Measurements from ENCODE around the gene MZT2A.
"Not testable (repeated sequence)": the region's sequence is repeated elsewhere in the genome, so short reads cannot be mapped to it uniquely, and the experiment has no call there.

MZT2A gene

DNA sequence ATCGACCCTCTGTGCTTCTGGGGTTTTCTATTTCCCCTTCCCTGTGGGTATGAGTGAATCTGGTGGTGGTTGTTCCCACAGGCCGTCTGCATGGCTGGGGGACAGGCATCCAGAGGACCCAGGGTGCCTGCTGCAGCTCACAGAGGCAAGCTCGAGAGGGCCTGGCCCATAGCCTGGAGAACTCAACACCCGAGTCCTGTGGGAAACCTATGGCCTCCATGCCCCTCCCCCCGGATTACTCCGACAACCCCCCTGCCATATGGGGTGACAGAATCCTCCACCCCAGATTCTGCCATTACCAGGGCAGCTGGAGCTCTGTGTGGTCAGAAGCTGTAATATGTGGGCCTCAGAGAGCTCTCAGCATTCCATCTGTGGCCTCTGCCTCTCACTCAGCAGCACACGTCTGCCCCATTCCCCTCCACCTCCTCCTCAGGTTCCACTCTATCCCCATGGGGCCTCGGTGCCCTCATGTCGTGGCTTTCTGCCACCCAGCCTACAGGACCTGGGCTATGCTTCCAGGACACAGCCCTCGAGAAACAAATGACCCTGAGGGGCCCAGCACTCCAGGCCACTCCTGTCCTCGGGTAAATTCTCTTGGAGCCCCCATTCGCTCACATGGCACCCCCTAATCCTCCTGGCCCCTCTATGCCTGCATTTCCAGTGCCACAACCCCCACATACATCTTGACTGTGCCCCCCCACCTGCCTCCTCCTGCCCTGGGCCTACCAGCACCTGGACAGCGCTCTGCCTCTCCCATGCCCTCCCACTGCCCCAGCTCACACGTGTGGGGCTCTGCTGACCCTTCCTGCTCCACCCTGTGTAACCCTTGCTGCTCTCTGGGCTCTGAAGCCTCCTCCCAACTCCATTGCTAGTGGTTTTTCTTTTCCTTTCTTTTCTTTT lies 3.6 kb downstream of the MZT2A start:
- CTCF ChIA-PET, result interaction anchor here (0.5 to 1.0 kb wide), 2 partner anchors 81 to 334 kb away, joined by 3 to 4 read pairs; no protein-coding TSS in a partner anchor
- H3K9me3 ChIP-seq (ENCODE audit: control extremely low read depth in 1 of 5, control insufficient read depth in 4 of 5, insufficient read depth in 2 of 5, low read depth in 1 of 5, low read length in 4 of 5), result no peaks in the 10 kb centered on the region
- 97% methylated on average over 10 of the region's 14 CpGs for WGBS (ENCODE audit: insufficient coverage)
- H3K27me3 ChIP-seq (replicated peaks in 2 of 5; ENCODE audit: control insufficient read depth in 4 of 5, insufficient read depth in 5 of 5, low read length in 4 of 5), result no peaks in the 10 kb centered on the region
- H3K36me3 ChIP-seq (ENCODE audit: control insufficient read depth in 4 of 4, insufficient read depth in 4 of 4, low read length in 3 of 4), result peaks cover 0 to 19% (median 9%) of the 10 kb centered on the region in 4 experiments
- no peak overlapping the region for H3K4me3 ChIP-seq (ENCODE audit: control insufficient read depth in 1 of 7, extremely low read depth in 1 of 7, insufficient read depth in 4 of 7, low read depth in 2 of 7, low read length in 6 of 7)
- H3K4me1 ChIP-seq (ENCODE audit: control extremely low read depth in 1 of 4, control insufficient read depth in 4 of 4, insufficient read depth in 4 of 4, low read length in 3 of 4), result peaks cover 0 to 13% (median 8%) of the 10 kb centered on the region in 4 experiments
- H3K27ac ChIP-seq (ENCODE audit: insufficient read depth in 1 of 2, low read depth in 1 of 2, low read length in 2 of 2, poor library complexity in 1 of 2, severe bottlenecking in 2 of 2), result no peak overlapping the region
- DNase-seq, result no peak
- POLR2A ChIA-PET, result no interaction called here

DNA sequence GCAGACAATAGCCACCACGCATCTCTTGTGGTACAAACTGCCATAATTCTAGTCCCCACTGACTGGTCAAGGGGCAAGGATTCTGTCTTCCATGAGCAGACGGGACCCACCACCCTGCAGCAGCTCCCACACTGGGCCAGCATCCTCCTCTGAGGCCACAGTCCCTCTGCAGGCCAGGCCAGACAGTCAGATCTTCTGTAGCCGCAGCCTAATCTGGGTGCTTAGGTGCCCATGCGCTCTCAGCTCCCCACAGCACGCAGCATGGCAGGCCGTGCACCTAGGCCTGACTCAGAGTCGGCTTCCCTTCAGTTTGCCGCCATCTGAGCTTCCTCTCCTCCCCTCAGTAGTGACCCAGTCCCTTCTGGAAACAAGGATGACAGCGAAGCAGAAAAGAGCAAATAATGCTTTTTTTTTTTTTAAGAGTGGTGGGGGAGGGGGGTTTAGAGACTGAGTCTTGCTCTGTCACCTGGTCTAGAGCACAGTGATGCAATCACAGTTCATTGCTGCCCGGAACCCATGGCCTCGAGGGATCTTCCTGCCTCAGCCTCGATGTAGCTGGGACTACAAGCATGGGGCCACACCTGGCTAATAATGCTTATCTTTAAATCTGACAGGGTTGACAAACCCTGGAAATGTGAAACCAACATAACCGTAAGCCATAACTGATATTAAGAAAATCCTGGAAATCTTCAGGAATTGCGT lies 5.8 kb downstream of the MZT2A start:
- H3K4me1 ChIP-seq (ENCODE audit: control extremely low read depth in 1 of 4, control insufficient read depth in 4 of 4, insufficient read depth in 4 of 4, low read length in 3 of 4), result peaks cover 0 to 13% (median 6%) of the 10 kb centered on the region in 4 experiments
- CTCF ChIA-PET, result interaction anchor here (0.6 kb wide), 1 partner anchor 8 kb away, joined by 3 read pairs; no protein-coding TSS in a partner anchor
- 82% methylated on average over 8 of the region's 14 CpGs for WGBS (ENCODE audit: insufficient coverage)
- H3K27ac ChIP-seq (ENCODE audit: insufficient read depth in 1 of 2, low read depth in 1 of 2, low read length in 2 of 2, poor library complexity in 1 of 2, severe bottlenecking in 2 of 2); DNase-seq; POLR2A ChIA-PET; H3K9me3 ChIP-seq (ENCODE audit: control extremely low read depth in 1 of 5, control insufficient read depth in 4 of 5, insufficient read depth in 2 of 5, low read depth in 1 of 5, low read length in 4 of 5); H3K27me3 ChIP-seq (replicated peaks in 2 of 5; ENCODE audit: control insufficient read depth in 4 of 5, insufficient read depth in 5 of 5, low read length in 4 of 5); H3K4me3 ChIP-seq (ENCODE audit: control insufficient read depth in 1 of 7, extremely low read depth in 1 of 7, insufficient read depth in 4 of 7, low read depth in 2 of 7, low read length in 6 of 7): not testable (repeated sequence)
- H3K36me3 ChIP-seq (ENCODE audit: control insufficient read depth in 4 of 4, insufficient read depth in 4 of 4, low read length in 3 of 4), result peaks cover 0 to 25% (median 13%) of the 10 kb centered on the region in 4 experiments

GRCh38 chr2:131484906-131485460 lies 7.2 kb downstream of the MZT2A start:
- peaks cover 0 to 19% (median 13%) of the 10 kb centered on the region in 4 experiments for H3K36me3 ChIP-seq (ENCODE audit: control insufficient read depth in 4 of 4, insufficient read depth in 4 of 4, low read length in 3 of 4)
- WGBS (ENCODE audit: insufficient coverage), result 98% methylated on average over 8 of the region's 11 CpGs
- H3K4me3 ChIP-seq (ENCODE audit: control insufficient read depth in 1 of 7, extremely low read depth in 1 of 7, insufficient read depth in 4 of 7, low read depth in 2 of 7, low read length in 6 of 7); H3K27me3 ChIP-seq (replicated peaks in 2 of 5; ENCODE audit: control insufficient read depth in 4 of 5, insufficient read depth in 5 of 5, low read length in 4 of 5); POLR2A ChIA-PET; H3K4me1 ChIP-seq (ENCODE audit: control extremely low read depth in 1 of 4, control insufficient read depth in 4 of 4, insufficient read depth in 4 of 4, low read length in 3 of 4); DNase-seq; H3K9me3 ChIP-seq (ENCODE audit: control extremely low read depth in 1 of 5, control insufficient read depth in 4 of 5, insufficient read depth in 2 of 5, low read depth in 1 of 5, low read length in 4 of 5); CTCF ChIA-PET; H3K27ac ChIP-seq (ENCODE audit: insufficient read depth in 1 of 2, low read depth in 1 of 2, low read length in 2 of 2, poor library complexity in 1 of 2, severe bottlenecking in 2 of 2): not testable (repeated sequence)

- CTCF ChIA-PET; DNase-seq; H3K4me1 ChIP-seq (ENCODE audit: control extremely low read depth in 1 of 4, control insufficient read depth in 4 of 4, insufficient read depth in 4 of 4, low read length in 3 of 4); H3K27me3 ChIP-seq (replicated peaks in 2 of 5; ENCODE audit: control insufficient read depth in 4 of 5, insufficient read depth in 5 of 5, low read length in 4 of 5); POLR2A ChIA-PET; H3K27ac ChIP-seq (ENCODE audit: insufficient read depth in 1 of 2, low read depth in 1 of 2, low read length in 2 of 2, poor library complexity in 1 of 2, severe bottlenecking in 2 of 2); H3K9me3 ChIP-seq (ENCODE audit: control extremely low read depth in 1 of 5, control insufficient read depth in 4 of 5, insufficient read depth in 2 of 5, low read depth in 1 of 5, low read length in 4 of 5); H3K4me3 ChIP-seq (ENCODE audit: control insufficient read depth in 1 of 7, extremely low read depth in 1 of 7, insufficient read depth in 4 of 7, low read depth in 2 of 7, low read length in 6 of 7): not testable (repeated sequence)
- H3K36me3 ChIP-seq (ENCODE audit: control insufficient read depth in 4 of 4, insufficient read depth in 4 of 4, low read length in 3 of 4), result peaks cover 0 to 15% (median 13%) of the 10 kb centered on the region in 4 experiments
- 98% methylated on average over 17 of the region's 24 CpGs for WGBS (ENCODE audit: insufficient coverage)
Measured at GRCh38 chr2:131483981-131484820, 8.0 kb downstream of the MZT2A start.

- H3K27me3 ChIP-seq (replicated peaks in 2 of 5; ENCODE audit: control insufficient read depth in 4 of 5, insufficient read depth in 5 of 5, low read length in 4 of 5); DNase-seq; H3K9me3 ChIP-seq (ENCODE audit: control extremely low read depth in 1 of 5, control insufficient read depth in 4 of 5, insufficient read depth in 2 of 5, low read depth in 1 of 5, low read length in 4 of 5); H3K4me3 ChIP-seq (ENCODE audit: control insufficient read depth in 1 of 7, extremely low read depth in 1 of 7, insufficient read depth in 4 of 7, low read depth in 2 of 7, low read length in 6 of 7); CTCF ChIA-PET; POLR2A ChIA-PET; H3K4me1 ChIP-seq (ENCODE audit: control extremely low read depth in 1 of 4, control insufficient read depth in 4 of 4, insufficient read depth in 4 of 4, low read length in 3 of 4); H3K27ac ChIP-seq (ENCODE audit: insufficient read depth in 1 of 2, low read depth in 1 of 2, low read length in 2 of 2, poor library complexity in 1 of 2, severe bottlenecking in 2 of 2): not testable (repeated sequence)
- peaks cover 0 to 13% (median 7%) of the 10 kb centered on the region in 4 experiments for H3K36me3 ChIP-seq (ENCODE audit: control insufficient read depth in 4 of 4, insufficient read depth in 4 of 4, low read length in 3 of 4)
- 95% methylated on average over 13 of the region's 19 CpGs for WGBS (ENCODE audit: insufficient coverage)
Measured at GRCh38 chr2:131482506-131483155, 9.6 kb downstream of the MZT2A start.

DNA sequence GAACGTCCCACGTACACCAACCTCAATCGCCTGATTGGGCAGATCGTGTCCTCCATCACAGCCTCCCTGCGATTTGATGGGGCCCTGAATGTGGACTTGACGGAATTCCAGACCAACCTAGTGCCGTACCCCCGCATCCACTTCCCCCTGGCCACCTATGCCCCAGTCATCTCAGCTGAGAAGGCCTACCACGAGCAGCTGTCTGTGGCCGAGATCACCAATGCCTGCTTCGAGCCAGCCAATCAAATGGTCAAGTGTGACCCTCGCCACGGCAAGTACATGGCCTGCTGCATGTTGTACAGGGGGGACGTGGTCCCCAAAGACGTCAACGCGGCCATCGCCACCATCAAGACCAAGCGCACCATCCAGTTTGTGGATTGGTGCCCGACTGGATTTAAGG lies 11.8 kb downstream of the MZT2A start:
- 100% methylated on average over 3 of the region's 20 CpGs for WGBS (ENCODE audit: insufficient coverage)
- H3K27me3 ChIP-seq (replicated peaks in 2 of 5; ENCODE audit: control insufficient read depth in 4 of 5, insufficient read depth in 5 of 5, low read length in 4 of 5); H3K27ac ChIP-seq (ENCODE audit: insufficient read depth in 1 of 2, low read depth in 1 of 2, low read length in 2 of 2, poor library complexity in 1 of 2, severe bottlenecking in 2 of 2); DNase-seq; CTCF ChIA-PET; POLR2A ChIA-PET; H3K4me3 ChIP-seq (ENCODE audit: control insufficient read depth in 1 of 7, extremely low read depth in 1 of 7, insufficient read depth in 4 of 7, low read depth in 2 of 7, low read length in 6 of 7); H3K4me1 ChIP-seq (ENCODE audit: control extremely low read depth in 1 of 4, control insufficient read depth in 4 of 4, insufficient read depth in 4 of 4, low read length in 3 of 4); H3K9me3 ChIP-seq (ENCODE audit: control extremely low read depth in 1 of 5, control insufficient read depth in 4 of 5, insufficient read depth in 2 of 5, low read depth in 1 of 5, low read length in 4 of 5): not testable (repeated sequence)
- peaks cover 0 to 14% (median 7%) of the 10 kb centered on the region in 4 experiments for H3K36me3 ChIP-seq (ENCODE audit: control insufficient read depth in 4 of 4, insufficient read depth in 4 of 4, low read length in 3 of 4)

Measured in common myeloid progenitor, CD34-positive (primary cell).